Lung (tissue), 16 donors: Measurements from ENCODE around the gene CFAP58. TPM values are rescaled to one million over a fixed set of nuclear protein-coding genes. Genes with fewer than 3 reads are reported as not detected.

Experiments
- ATAC-seq: fragments of 200-7000 bp; cut with Tn5 transposase; one replicate; pipeline ENCODE4 v1.9.1; 2020; ENCODE audit warnings: moderate number of reproducible peaks; ENCODE audit not compliant: insufficient read depth, low FRiP score
- DNase-seq, 3 donors: peaks; one replicate each; pipeline ENCODE4 v3.0.0-alpha.2; 2013 to 2017
- H3K27ac ChIP-seq, 2 donors: one replicate each; pipeline ENCODE4 v1.5.1; 2013; ENCODE audit warnings: mild to moderate bottlenecking in 2 of 2, moderate library complexity in 2 of 2, control low read depth in 1 of 2, inconsistent platforms in 1 of 2, low read depth in 1 of 2, low read length in 1 of 2
- H3K27me3 ChIP-seq, 3 donors: one replicate each; pipeline ENCODE4 v1.5.1; 2013; ENCODE audit warnings: low read length in 2 of 3; ENCODE audit not compliant: control insufficient read depth in 3 of 3, insufficient read depth in 3 of 3
- H3K36me3 ChIP-seq, 4 donors: one replicate each; pipeline ENCODE4 v1.5.1; 2013; ENCODE audit warnings: low read length in 4 of 4, mild to moderate bottlenecking in 1 of 4, moderate library complexity in 1 of 4; ENCODE audit not compliant: control insufficient read depth in 4 of 4, insufficient read depth in 4 of 4
- H3K4me1 ChIP-seq, 5 donors: one replicate each; pipeline ENCODE4 v1.5.1; 2013; ENCODE audit warnings: low read length in 5 of 5, mild to moderate bottlenecking in 2 of 5, moderate library complexity in 1 of 5; ENCODE audit not compliant: control insufficient read depth in 5 of 5, insufficient read depth in 5 of 5
- H3K4me3 ChIP-seq: one replicate; pipeline ENCODE4 v1.5.1; 2013; ENCODE audit warnings: mild to moderate bottlenecking, control low read depth, moderate library complexity
- H3K9ac ChIP-seq, 2 donors: one replicate each; pipeline ENCODE4 v1.5.1; 2013; ENCODE audit warnings: low read length in 2 of 2, control low read depth in 1 of 2; ENCODE audit not compliant: insufficient read depth in 1 of 2
- H3K9me3 ChIP-seq, 4 donors: one replicate each; pipeline ENCODE4 v1.5.1; 2013; ENCODE audit warnings: low read length in 3 of 4, mild to moderate bottlenecking in 1 of 4, moderate library complexity in 1 of 4; ENCODE audit not compliant: control insufficient read depth in 4 of 4, insufficient read depth in 3 of 4
- CTCF ChIP-seq: IDR thresholded peaks from 2 replicates; pipeline ENCODE4 v1.5.1; 2012; ENCODE audit warnings: mild to moderate bottlenecking; ENCODE audit errors: control extremely low read depth, extremely low read depth
- WGBS, 2 donors: extraction: QIAGEN DNeasy Blood & Tissue Kit; methylation state at CpG; one replicate each; pipeline ENCODE4 v1.1.7; 2013; 5-methylcytosine and 5-hydroxymethylcytosine counted together
- long read RNA-seq, 5 donors: transcript quantifications; one replicate each; lab custom pipeline, GENCODE V29; 2026
- polyA plus RNA-seq, 2 donors: library from polyadenylated mRNA; stranded (reverse); fragments of 200-250 nt; gene quantifications; one replicate each; pipeline ENCODE4 v1.2.1, GENCODE V29; 2013
- total RNA-seq, 2 donors: library from RNA; depleted of rRNA in 1 of 2; stranded (reverse); fragments of >200 nt in 1 of 2; gene quantifications; one replicate each; pipeline ENCODE4 v1.2.1, GENCODE V29; 2014 to 2021
- donor health status: control.
- donor health status: control.
- donor health status: Bipolar disorder and iron deficiency.
- donor health status: healthy.
- donor health status: DM: yes; HTN: yes; CAD: no.

CFAP58 gene
- total RNA-seq = 1 to 10 TPM; 5.0 to 5.4 TPM
- polyA plus RNA-seq = 1 to 10 TPM; 1.4 to 2.2 TPM
- long read RNA-seq, donor 1 = 0 reads
- long read RNA-seq, donor 2 = 0 reads
- long read RNA-seq, donor 3 = 0 reads
- long read RNA-seq, donor 4 = 0 reads
- long read RNA-seq, donor 5 = 0 reads

- Histone ChIP-seq H3K9ac (peak within 1 kb of the TSS in 1 of 2 donors; percentile 9), H3K27ac (peak within 1 kb of the TSS in 1 of 2 donors; percentile 56), H3K9me3 (no peaks in the 10 kb centered on the region), H3K27me3 (peaks cover 0 to 5% (median 0%) of the 10 kb centered on the region in 3 donors), H3K36me3 (no peaks in the 10 kb centered on the region), H3K4me3 (peak within 1 kb of the TSS; percentile 11), H3K4me1 (peaks cover 0 to 19% (median 8%) of the 10 kb centered on the region in 5 donors)
- WGBS, 2 donors = 2 to 4% methylated on average over 43 of the region's 43 CpGs
- peak; percentile 43 for TF ChIP-seq CTCF
- ATAC-seq (peak; percentile 86), DNase-seq (peak; percentile 95)
Measured at GRCh38 chr10:104353325-104354048, at the start of gene CFAP58. Gene CFAP58, plus strand, starts transcription at chr10:104353833. Its CDS starts 65 bp downstream, at chr10:104353898.

GRCh38 chr10:104304356-104304745 is 49.3 kb upstream of the CFAP58 start:
- no peak for ATAC-seq
- H3K27ac ChIP-seq = peak overlapping the region in 1 of 2 donors; percentile 41
- no peak overlapping the region for H3K4me3 ChIP-seq
- TF ChIP-seq CTCF = no peak
- H3K9me3 ChIP-seq = no peaks in the 10 kb centered on the region
- H3K4me1 ChIP-seq = peaks cover 0 to 24% (median 19%) of the 10 kb centered on the region in 5 donors
- no peak for DNase-seq
- 91 to 93% methylated on average over 4 of the region's 4 CpGs for WGBS, 2 donors
- no peak overlapping the region for H3K9ac ChIP-seq
- H3K36me3 ChIP-seq = no peaks in the 10 kb centered on the region
- no peaks in the 10 kb centered on the region for H3K27me3 ChIP-seq

- Histone ChIP-seq H3K27ac (peak overlapping the region; percentile 18 to 70), H3K9ac (no peak overlapping the region), H3K4me1 (peaks cover 0 to 22% (median 13%) of the 10 kb centered on the region in 5 donors), H3K27me3 (no peaks in the 10 kb centered on the region), H3K4me3 (no peak overlapping the region), H3K36me3 (no peaks in the 10 kb centered on the region), H3K9me3 (no peaks in the 10 kb centered on the region)
- TF ChIP-seq CTCF = no peak
- WGBS, 2 donors = 67 to 82% methylated on average over 8 of the region's 8 CpGs
- ATAC-seq (no peak), DNase-seq (no peak)
Measured at GRCh38 chr10:104304927-104305326, 48.7 kb upstream of the CFAP58 start.
